HG03045 (cell line): ENCODE data around the gene CALY.

Source experiments
- ATAC-seq: cut with Tn5 transposase; IDR thresholded peaks from one replicate; pipeline ENCODE4 v1.9.1; 2021; ENCODE audit warnings: mild to moderate bottlenecking, moderate library complexity; ENCODE audit not compliant: unreplicated experiment

The CALY gene

GRCh38 chr10:133353202-133353959, 16.7 kb upstream of the CALY start:
- ATAC-seq = no peak

DNA sequence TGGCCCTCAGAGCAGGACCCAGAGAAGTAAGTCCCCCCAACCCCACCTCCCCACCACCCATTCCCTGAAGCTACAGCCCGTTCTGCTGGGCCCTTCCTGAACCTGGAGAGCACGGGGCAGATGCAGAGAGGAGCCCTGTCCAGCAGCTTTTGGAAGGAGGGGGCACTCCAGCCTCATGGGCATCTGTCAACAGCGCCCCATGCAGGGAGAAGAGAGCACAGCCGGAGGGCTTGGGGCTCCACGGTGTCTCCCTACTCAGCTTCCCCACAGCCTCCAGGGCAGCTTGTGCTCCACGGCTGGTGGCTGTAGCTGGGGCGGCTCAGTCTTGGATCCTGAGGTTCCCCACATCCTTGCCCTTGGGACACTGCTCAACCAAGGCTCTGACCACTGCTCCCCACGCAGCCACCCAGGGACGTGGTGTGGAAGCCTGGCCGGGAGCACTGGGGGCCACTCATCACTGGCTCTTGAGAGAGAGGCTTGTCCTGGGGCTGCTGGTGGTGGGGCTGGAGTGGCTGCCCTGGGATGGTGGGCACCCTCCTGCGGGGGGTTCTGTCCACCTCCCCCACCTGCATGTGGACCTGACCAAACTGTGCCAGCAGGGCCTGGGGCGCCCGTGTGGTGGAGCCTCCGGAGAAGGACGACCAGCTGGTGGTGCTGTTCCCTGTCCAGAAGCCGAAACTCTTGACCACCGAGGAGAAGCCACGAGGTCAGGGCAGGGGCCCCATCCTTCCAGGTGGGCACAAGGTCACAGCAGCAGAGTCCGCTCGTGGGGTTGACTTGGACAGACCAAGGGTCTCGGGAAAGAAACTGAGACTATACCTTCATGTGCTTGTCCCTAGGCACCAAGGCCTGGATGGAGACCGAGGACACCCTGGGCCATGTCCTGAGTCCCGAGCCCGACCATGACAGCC, 15.0 kb upstream of the CALY start:
- ATAC-seq = no peak

GRCh38 chr10:133350950-133351329, 14.2 kb upstream of the CALY start:
- ATAC-seq = no peak

DNA sequence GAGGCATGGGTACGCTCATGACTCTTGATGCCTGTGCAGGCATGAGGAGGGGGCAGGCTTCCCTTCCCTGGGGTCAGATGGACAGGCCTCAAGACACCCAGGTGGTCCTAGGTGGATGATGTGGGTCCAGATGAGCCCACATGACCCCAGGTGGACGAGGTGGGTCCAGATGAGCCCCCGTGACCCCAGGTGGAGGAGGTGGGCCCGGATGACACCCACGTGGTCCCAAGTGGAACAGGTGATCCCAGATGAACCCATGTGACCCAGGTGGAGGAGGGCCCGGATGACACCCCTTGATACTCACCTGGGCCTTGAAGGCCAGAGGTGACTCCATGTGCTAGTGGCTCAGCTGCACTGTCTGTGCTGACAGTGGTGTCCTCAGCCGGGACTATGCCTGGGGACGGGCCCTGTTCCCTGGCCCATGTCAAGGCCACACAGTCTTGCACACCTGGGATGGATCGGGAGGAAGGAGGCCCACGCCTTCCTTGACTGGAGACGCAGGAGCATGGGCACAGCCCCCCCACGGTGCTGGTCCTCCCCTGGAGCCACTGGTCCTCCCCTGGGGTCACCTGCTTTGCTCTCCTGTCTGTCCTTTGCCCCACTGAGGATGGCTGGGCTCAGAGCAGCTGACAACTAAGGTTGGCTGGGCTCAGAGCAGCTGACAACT, 13.7 kb upstream of the CALY start:
- no peak for ATAC-seq

DNA sequence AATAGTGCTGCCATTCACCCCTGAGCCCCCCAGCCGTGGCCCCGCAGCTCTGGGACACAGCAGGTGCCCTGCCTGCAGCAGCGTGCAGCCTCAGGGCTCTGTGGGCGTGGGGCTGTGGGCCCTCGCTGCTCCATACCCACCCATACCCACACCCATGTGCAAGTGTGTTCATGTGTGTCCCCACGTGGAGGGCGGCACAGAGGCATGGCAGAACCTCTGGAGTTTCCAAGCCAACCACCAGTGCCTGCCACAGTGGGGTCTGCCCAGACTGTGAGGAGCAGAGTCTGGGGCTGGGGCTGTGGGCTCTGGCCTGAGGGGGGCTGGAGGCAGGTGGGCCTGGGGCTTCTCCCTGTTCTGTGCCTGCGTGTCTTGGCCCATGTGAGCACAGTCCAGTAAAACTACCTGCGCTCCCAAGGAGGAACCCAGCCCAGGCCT, 12.9 kb upstream of the CALY start:
- no peak for ATAC-seq

GRCh38 chr10:133349160-133349568, 12.5 kb upstream of the CALY start:
- ATAC-seq = no peak

GRCh38 chr10:133347710-133348517, 11.2 kb upstream of the CALY start:
- no peak for ATAC-seq

DNA sequence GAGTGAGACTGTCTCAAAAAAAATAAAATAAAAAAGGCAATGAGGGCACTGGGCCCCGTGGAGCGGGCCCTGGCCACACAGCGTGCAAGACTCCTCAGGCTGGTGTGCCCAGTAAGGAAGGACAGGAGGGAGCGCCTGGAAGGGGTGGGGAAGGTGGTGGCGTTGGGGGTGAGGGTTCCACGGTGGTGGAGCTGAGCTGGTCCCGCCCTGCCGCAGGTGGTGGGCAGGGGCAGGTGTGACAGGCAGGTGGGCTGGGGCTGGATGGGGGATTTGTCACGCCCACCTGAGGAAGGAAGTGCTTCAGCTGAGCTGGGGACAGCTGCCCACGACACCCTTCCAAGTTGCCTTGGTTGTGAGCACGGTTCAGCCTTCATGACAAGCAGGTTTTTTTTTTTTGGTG, 9.7 kb upstream of the CALY start:
- no peak for ATAC-seq

GRCh38 chr10:133344236-133344635, 7.5 kb upstream of the CALY start:
- ATAC-seq = no peak

DNA sequence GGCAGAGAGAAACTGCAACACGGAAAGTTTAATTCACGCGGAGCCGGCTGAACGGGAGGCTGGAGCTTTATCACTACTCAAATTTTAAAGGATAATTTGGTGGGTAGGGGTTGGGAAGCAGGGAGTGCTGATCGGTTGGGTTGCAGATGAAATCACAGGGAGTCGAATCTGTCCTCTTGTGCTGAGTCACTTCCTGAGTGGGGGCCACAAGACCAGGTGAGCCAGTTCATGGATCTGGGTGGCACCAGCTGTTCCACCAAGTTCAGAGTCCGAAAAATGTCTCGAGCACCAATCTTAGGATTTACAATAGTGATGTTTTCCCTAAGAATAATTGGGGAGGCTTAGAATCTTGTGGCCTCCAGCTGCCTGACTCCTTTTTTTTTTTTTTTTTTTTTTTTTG, 6.9 kb upstream of the CALY start:
- no peak for ATAC-seq

DNA sequence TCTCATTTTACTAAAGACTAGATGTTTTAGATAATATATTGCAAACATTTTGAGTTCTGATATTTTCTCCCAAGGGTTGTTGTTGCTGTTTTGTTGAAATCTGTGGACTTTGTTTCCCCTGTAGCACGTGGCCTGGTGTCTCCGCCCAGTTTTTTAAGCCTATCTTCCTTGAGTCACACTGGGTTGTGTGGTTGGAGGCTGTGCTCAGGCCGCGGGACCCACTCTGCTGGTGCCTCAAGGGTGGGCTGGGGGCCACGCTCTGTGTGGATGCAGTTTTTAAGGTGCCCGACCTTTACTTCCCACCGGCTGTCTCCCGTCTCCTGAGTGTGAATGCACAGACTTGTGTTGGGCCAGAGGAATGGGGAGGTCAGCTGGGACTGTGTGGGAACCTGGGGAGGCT, 6.2 kb upstream of the CALY start:
- no peak for ATAC-seq

DNA sequence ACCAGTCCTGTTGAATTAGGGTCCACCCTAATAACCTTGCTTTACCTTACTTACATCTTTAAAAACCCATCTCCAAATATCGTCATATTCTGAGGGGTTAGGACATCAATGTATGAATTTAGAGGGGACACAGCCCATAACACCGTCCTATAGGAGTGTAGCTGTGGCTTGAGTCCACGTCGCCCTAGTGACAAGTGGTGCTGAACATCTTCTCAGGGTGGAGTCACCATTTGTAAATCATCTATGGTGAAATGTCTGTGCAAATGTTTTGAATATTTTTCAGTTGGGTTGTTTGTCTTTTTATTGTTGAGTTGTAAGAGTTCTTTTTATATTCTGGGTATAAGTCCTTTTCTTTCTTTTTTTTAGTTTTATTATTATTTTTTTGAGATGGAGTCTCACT, 5.3 kb upstream of the CALY start:
- no peak for ATAC-seq

GRCh38 chr10:133339708-133340380, 3.1 kb upstream of the CALY start:
- no peak for ATAC-seq

- ATAC-seq = no peak
Observed at GRCh38 chr10:133338080-133339071, 1.7 kb upstream of the CALY start.

DNA sequence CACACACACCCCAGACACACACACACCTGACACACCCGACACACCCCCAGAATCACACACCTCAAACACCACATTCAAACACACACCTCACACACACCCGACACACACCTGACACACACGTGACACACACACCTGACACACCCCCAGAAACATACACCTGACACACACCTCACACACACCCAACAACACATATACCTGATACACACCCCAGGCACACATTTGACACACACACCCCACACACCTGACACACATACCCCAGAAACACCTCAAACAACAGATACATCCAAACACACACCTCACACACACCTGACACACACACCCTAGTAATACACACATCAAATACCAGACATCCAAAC, 652 bp upstream of the CALY start:
- no peak for ATAC-seq

- no peak for ATAC-seq
Observed at GRCh38 chr10:133336118-133336576, 549 bp downstream of the CALY start.

DNA sequence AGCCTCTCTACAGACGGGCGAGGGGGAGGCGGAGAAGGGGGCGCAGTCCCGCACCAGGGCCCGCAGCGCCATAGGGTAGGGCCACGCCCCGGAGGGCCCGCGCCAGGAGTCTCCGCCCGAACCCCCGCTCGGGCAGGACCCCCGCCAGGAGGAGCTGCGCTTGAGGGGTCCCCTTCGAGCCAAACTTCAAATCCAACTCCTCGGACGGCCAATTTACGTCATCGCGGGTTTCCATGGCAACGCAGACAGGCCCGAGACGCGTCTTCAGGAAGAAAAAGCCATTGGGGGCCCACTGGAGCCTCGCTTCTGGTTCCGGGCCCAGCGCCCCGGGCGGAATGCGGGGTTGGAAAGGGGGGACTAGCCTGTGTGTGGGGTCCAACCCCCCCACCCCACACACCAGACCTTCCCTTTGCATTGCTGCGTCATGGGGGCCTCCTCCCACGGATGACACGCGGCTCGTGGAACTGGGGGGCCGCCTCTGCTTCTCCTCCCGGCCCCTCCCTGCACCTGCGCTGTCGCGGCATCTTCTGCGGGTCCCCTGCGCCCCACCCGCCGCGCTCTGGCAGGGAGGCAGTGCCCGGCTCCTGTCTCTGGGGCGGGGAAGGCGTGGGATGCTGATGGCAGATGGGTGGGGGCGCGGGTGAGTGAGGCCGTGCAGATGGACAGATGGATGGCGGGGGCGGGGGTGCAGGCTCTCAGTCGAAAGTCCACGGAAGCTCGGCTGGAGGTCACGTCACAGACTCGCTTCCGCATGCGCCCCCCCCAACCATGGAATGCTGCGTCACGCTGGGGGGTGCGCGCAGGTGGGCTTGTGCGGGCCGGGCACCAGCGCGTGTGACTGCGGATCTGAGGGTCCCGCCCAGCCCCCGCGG, 1.2 kb downstream of the CALY start:
- ATAC-seq = no peak
